Right lobe of liver (tissue), 4 donors: Measurements from ENCODE around the gene RNASE4.
"Not testable (repeated sequence)": the region's sequence is repeated elsewhere in the genome, so short reads cannot be mapped to it uniquely, and the experiment has no call there.

Source experiments
- POLR2A ChIP-seq: fragments of 450-650 bp; IDR thresholded peaks from one replicate; pipeline ENCODE4 v1.6.1; 2017; ENCODE audit warnings: antibody characterized with exemption, mild to moderate bottlenecking
- TF ChIP-seq, protein P1 (sequence below), 4 donors: fragments of 200-600 bp in 3 of 4; fragments of 450-650 bp in 1 of 4; IDR thresholded peaks; one replicate each; pipeline versions ENCODE4 v1.5.1 to v1.8.0; 2016 to 2022; ENCODE audit warnings: antibody characterized with exemption in 4 of 4, mild to moderate bottlenecking in 2 of 4
- donor health status: DM: no; HTN: no; CAD: no.
- donor health status: DM: no; HTN: no; CAD: no.
- donor health status: DM: no; HTN: yes; CAD: no.

GRCh38 chr14:20726121-20726520 lies 41.8 kb downstream of the RNASE4 start:
- TF ChIP-seq, protein P1, sequence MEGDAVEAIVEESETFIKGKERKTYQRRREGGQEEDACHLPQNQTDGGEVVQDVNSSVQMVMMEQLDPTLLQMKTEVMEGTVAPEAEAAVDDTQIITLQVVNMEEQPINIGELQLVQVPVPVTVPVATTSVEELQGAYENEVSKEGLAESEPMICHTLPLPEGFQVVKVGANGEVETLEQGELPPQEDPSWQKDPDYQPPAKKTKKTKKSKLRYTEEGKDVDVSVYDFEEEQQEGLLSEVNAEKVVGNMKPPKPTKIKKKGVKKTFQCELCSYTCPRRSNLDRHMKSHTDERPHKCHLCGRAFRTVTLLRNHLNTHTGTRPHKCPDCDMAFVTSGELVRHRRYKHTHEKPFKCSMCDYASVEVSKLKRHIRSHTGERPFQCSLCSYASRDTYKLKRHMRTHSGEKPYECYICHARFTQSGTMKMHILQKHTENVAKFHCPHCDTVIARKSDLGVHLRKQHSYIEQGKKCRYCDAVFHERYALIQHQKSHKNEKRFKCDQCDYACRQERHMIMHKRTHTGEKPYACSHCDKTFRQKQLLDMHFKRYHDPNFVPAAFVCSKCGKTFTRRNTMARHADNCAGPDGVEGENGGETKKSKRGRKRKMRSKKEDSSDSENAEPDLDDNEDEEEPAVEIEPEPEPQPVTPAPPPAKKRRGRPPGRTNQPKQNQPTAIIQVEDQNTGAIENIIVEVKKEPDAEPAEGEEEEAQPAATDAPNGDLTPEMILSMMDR (IDR thresholded peaks at IDR 0.05) = not testable (repeated sequence)
- not testable (repeated sequence) for TF ChIP-seq POLR2A
